CD4-positive, alpha-beta T cell (primary cell): ENCODE results near the gene TTC6. TPM values are rescaled to one million over a fixed set of nuclear protein-coding genes. Genes with fewer than 3 reads are reported as not detected.

Experiments
- ATAC-seq: fragments of 200-7000 bp; cut with Tn5 transposase; one replicate; pipeline ENCODE4 v1.10.0; 2022; ENCODE audit warnings: mild to moderate bottlenecking; ENCODE audit not compliant: poor library complexity
- CTCF ChIA-PET: fragments of 350-600 bp; sonication (Branson Sonifier 250); formaldehyde crosslinking; loops from one replicate; lab custom pipeline; 2021; ENCODE audit warnings: antibody characterized with exemption, inconsistent platforms; lab: Charles Lee
- POLR2A ChIA-PET: fragments of 350-600 bp; sonication (Branson Sonifier 250); formaldehyde crosslinking; loops from one replicate; lab custom pipeline; 2021; ENCODE audit warnings: antibody characterized with exemption, inconsistent platforms; lab: Charles Lee
- DNase-seq, 14 experiments: peaks; one replicate each; pipeline ENCODE4 v3.0.0-alpha.2; 2013 to 2020; ENCODE audit warnings: mixed read lengths in 2 of 14
- H3K27ac ChIP-seq, 2 donors: one replicate each; pipeline versions ENCODE4 v1.5.1 to v1.7.0; 2013; ENCODE audit warnings: low read length in 2 of 2, low read depth in 1 of 2, mild to moderate bottlenecking in 1 of 2
- H3K27me3 ChIP-seq, 2 experiments: 1 replicate in 1 of 2; 2 replicates in 1 of 2; pipeline versions ENCODE4 v1.6.1 to v1.7.0; 2013; ENCODE audit warnings: low read length in 2 of 2, control low read depth in 1 of 2, mild to moderate bottlenecking in 1 of 2, moderate library complexity in 1 of 2; ENCODE audit not compliant: insufficient read depth in 2 of 2, control insufficient read depth in 1 of 2
- H3K36me3 ChIP-seq: one replicate; pipeline ENCODE4 v1.6.1; 2013; ENCODE audit warnings: low read length, control low read depth; ENCODE audit not compliant: insufficient read depth
- H3K4me1 ChIP-seq: one replicate; pipeline ENCODE4 v1.6.1; 2013; ENCODE audit warnings: low read length, control low read depth; ENCODE audit not compliant: insufficient read depth
- H3K4me3 ChIP-seq: one replicate; pipeline ENCODE4 v1.5.1; 2013; ENCODE audit warnings: mild to moderate bottlenecking, low read length, moderate library complexity
- H3K9me3 ChIP-seq, 2 experiments: 1 replicate in 1 of 2; 2 replicates in 1 of 2; pipeline versions ENCODE4 v1.6.1 to v1.7.0; 2013; ENCODE audit warnings: low read length in 2 of 2, mild to moderate bottlenecking in 2 of 2, control low read depth in 1 of 2, moderate library complexity in 1 of 2; ENCODE audit not compliant: control insufficient read depth in 1 of 2, insufficient read depth in 1 of 2
- H3K27ac Mint-ChIP-seq: one replicate; pipeline ENCODE4 v1.8.0; 2020; ENCODE audit warnings: mixed read lengths
- H3K27me3 Mint-ChIP-seq: one replicate; pipeline ENCODE4 v1.8.0; 2021; ENCODE audit warnings: mixed read lengths
- H3K36me3 Mint-ChIP-seq: one replicate; pipeline ENCODE4 v1.8.0; 2021; ENCODE audit warnings: low read depth, mixed read lengths
- H3K4me1 Mint-ChIP-seq: one replicate; pipeline ENCODE4 v1.8.0; 2021; ENCODE audit warnings: low read depth, mixed read lengths
- H3K4me3 Mint-ChIP-seq: one replicate; pipeline ENCODE4 v1.8.0; 2020; ENCODE audit warnings: mild to moderate bottlenecking, mixed read lengths
- H3K9me3 Mint-ChIP-seq: one replicate; pipeline ENCODE4 v1.8.0; 2020; ENCODE audit warnings: mixed read lengths
- intact Hi-C, 2 experiments: fragments of 100-400 bp; cut with DNase I in 1 of 2; cut with micrococcal nuclease in 1 of 2; formaldehyde crosslinking; loops; one replicate each; pipeline versions ENCODE4 v1.15.1 to v1.9.0; 2023 to 2025; cut with DNase I, micrococcal nuclease
- polyA plus RNA-seq, 2 donors: library from polyadenylated mRNA; unstranded; fragments of 120-200 nt; gene quantifications; one replicate each; pipeline ENCODE4 v1.2.1, GENCODE V29; 2013
- total RNA-seq, 174 experiments: library from RNA in 2 of 174; stranded (reverse) in 2 of 174; gene quantifications; one replicate each; pipeline ENCODE4 v1.2.3 and lab custom pipeline; 2021 to 2026
- TF ChIP-seq, protein P1 (sequence below): fragments of 200-600 bp; IDR thresholded peaks from one replicate; pipeline ENCODE4 v1.8.0; 2022; ENCODE audit warnings: antibody characterized with exemption, mild to moderate bottlenecking

Gene TTC6, protein sequence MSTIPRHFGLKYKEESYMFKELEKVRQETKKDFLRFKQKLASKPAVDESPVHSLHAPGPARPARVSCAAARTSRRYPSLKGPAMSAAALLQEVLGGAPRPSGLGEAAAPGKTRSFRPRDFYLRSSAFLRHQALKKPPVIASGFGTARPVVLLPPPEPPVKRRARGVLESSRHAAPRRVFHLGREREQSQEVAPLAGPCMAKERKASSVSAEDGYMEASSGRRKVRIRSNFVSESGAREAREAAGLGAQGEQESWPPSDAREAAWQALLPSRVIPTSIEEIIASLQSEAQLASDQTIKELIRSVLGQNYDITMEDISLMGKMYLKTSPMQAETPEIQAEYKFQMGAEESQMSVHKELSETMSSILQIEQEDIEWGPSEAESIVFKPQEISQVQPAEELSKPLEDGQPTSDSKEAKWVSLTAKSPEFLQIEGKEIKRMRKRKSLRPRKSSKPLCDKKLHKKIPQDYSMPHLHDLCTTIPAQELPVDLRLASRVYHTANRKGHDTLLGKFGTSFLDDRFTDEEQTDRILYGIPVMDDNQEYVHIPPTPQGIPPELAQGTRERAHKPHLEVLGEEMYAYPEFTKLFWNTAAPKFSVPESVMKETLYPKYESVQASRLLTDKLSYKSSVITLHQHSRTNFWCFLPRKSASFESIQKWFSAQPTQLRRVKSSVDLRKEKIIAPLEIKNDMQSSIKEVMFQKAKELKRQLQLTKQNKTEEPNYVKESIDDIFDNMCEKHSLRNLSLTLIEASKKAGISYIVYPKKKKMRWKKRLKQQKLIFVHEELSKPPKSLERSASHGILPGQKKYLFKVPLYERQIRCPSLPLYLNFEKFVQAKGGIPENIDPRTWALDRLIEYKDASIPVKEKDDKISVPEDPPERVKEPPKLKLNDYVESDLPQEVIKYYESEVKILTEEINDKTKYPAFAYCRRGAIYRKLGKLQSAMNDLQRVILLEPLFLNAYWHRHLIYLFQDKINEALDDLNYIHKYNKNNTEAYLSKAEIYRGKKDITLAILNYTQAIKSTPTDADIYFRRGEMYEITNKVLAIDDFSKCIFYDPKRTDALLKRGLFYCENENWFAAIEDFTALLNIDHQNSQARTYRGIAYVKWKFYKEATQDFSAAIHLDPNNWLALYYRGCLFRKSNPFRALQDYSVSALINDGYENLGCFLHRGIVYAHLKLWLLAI (N-terminal part only)
- total RNA-seq = not detected
- polyA plus RNA-seq (2013, experiment 1 of 2) = not detected
- 0.01 TPM for polyA plus RNA-seq (2013, experiment 2 of 2)
- 0 to 0.29 (median 0) reads per million in 172 experiments for total RNA-seq (lab: John Stamatoyannopoulos, UW)

DNA sequence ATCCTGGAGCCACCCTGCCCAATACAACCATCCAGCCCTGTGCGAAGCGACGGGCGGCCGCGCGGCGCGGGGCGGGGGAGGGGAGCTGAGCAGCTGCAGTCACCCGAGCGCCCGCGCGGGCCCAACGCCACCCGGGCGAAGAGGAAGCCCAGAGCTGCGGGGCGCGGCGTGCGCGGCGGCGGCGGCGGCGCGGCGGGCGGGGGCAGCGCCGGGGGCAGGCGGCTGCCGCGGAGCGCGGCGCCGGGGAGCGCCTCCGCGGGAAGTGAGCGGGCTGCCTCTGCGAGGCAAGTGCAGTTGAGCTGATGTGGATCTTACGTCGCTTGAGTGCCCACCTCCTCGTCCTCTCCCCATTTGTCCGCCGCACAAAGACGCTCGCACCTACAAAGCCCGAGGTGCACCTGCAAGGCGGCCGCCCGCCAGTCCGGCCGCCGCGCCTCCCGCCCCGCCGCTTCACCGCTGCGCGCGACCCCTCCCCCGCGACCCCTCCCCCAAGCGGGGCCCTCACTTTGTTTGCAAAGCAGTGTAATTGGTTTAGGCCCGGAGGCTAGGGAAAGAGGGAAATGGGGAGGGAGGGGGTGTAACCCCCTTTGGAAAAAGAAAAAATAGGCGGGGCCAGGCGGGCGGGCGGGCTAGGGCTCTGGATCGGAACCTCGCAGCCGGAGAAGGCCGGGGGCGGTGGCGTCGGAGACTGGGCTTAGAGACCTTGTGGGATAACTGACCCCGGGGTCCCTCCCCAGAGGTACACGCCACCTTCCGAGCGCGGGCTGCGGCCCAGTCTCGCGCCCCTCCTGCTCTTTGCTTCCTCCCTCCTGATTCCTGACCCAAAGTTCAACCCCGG is at the start of gene TTC6, which contains the start of gene FOXA1:
TTC6 (plus strand) TSS at position 659 of the 838 bp plus-strand sequence. CDS start 26,436 bp downstream, outside the sequence.
FOXA1 (minus strand) TSS at position 279 of the 838 bp plus-strand sequence; CDS start at position 2, 277 bp downstream.
- Mint-ChIP-seq H3K9me3 (peaks cover 5% of the 10 kb centered on the region), H3K4me1 (peaks cover 28% of the 10 kb centered on the region), H3K4me3 (peak within 1 kb of the TSS; percentile 77), H3K27me3 (peaks cover 84% of the 10 kb centered on the region), H3K36me3 (no peaks in the 10 kb centered on the region), H3K27ac (no peak within 1 kb of the TSS)
- ATAC-seq (no peak), DNase-seq (peak in 2 of 14 experiments; percentile 18 to 26)
- Histone ChIP-seq H3K27ac (no peak within 1 kb of the TSS), H3K36me3 (no peaks in the 10 kb centered on the region), H3K4me3 (peak within 1 kb of the TSS; percentile 3), H3K27me3 (peaks cover 80 to 91% of the 10 kb centered on the region in 2 experiments), H3K4me1 (peaks cover 39% of the 10 kb centered on the region), H3K9me3 (peaks cover 6 to 64% of the 10 kb centered on the region in 2 experiments)
- POLR2A ChIA-PET = no interaction called here
- TF ChIP-seq, protein P1, sequence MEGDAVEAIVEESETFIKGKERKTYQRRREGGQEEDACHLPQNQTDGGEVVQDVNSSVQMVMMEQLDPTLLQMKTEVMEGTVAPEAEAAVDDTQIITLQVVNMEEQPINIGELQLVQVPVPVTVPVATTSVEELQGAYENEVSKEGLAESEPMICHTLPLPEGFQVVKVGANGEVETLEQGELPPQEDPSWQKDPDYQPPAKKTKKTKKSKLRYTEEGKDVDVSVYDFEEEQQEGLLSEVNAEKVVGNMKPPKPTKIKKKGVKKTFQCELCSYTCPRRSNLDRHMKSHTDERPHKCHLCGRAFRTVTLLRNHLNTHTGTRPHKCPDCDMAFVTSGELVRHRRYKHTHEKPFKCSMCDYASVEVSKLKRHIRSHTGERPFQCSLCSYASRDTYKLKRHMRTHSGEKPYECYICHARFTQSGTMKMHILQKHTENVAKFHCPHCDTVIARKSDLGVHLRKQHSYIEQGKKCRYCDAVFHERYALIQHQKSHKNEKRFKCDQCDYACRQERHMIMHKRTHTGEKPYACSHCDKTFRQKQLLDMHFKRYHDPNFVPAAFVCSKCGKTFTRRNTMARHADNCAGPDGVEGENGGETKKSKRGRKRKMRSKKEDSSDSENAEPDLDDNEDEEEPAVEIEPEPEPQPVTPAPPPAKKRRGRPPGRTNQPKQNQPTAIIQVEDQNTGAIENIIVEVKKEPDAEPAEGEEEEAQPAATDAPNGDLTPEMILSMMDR = no peak
- CTCF ChIA-PET = no interaction called here
- intact Hi-C loops = no loop called here

DNA sequence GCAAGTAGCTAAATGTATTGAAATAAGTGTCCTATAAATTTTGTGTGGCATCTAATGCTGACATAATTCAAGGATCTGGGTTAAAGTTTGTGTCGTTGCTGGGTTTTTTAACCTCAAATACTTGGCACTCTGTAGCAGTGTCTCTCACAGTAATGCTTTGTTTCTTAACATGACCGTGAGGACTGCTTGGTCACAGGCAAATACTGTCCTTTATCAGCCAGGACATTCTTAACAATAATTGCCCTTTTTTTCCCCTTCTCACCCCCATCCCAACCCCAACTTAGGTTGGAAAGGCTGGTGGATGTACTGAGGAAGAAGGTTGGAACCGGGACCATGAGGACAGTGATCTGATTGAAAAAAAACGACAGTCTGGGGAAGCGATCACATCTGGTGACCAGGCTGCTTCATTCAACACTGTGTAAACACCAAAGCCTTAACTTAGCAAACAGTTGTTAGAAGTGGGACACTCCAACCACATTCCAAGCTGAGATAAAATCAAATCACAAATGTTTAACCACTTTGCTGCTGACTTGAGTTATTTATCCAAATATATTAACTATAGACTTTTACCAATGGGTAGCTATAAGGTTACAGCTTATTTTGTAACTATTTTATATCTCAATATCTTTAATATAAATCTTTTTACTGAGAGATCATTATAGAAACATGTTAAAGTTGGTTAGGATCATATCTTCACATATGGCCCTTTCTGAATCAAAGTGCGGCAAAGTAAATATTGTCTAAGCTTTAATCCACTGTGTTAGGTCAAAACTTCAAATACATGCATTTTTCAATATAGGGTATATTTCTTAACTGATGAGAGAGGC is 48.6 kb upstream of the TTC6 start:
- Histone ChIP-seq H3K27me3 (no peaks in the 10 kb centered on the region), H3K9me3 (no peaks in the 10 kb centered on the region), H3K4me1 (no peaks in the 10 kb centered on the region), H3K36me3 (no peaks in the 10 kb centered on the region), H3K27ac (no peak overlapping the region), H3K4me3 (no peak overlapping the region)
- POLR2A ChIA-PET = no interaction called here
- Mint-ChIP-seq H3K9me3 (peaks cover under 1% of the 10 kb centered on the region), H3K4me1 (no peaks in the 10 kb centered on the region), H3K4me3 (no peak overlapping the region), H3K36me3 (no peaks in the 10 kb centered on the region), H3K27me3 (no peaks in the 10 kb centered on the region), H3K27ac (no peak overlapping the region)
- no peak for DNase-seq
- intact Hi-C loops = no loop called here
- CTCF ChIA-PET = no interaction called here
- no peak for ATAC-seq
- TF ChIP-seq, protein P1 = no peak
